GM21717 (cell line): Measurements from ENCODE around the gene SMARCD1.

Experiments
- ATAC-seq: cut with Tn5 transposase; IDR thresholded peaks from one replicate; pipeline ENCODE4 v1.9.1; 2021; ENCODE audit warnings: mild to moderate bottlenecking, moderate library complexity; ENCODE audit not compliant: unreplicated experiment

The SMARCD1 gene

GRCh38 chr12:50056639-50056976 lies 28.5 kb upstream of the SMARCD1 start:
- no peak for ATAC-seq

GRCh38 chr12:50057000-50057841 lies 27.9 kb upstream of the SMARCD1 start, which contains the start of gene ASIC1:
Gene ASIC1, plus strand, starts transcription at chr12:50057596. Its CDS starts 1,171 bp downstream, at chr12:50058767.
- ATAC-seq, result no peak

- no peak for ATAC-seq
These were observed 27.1 kb upstream of the SMARCD1 start for GRCh38 chr12:50057896-50058670.

- ATAC-seq, result no peak
These were observed 26.3 kb upstream of the SMARCD1 start for GRCh38 chr12:50058743-50059312.

- no peak for ATAC-seq
These were observed 25.6 kb upstream of the SMARCD1 start for GRCh38 chr12:50059440-50060119.

GRCh38 chr12:50060120-50060468 lies 25.0 kb upstream of the SMARCD1 start:
- no peak for ATAC-seq

GRCh38 chr12:50061171-50061570 lies 24.0 kb upstream of the SMARCD1 start:
- no peak for ATAC-seq

- ATAC-seq, result no peak
These were observed 23.0 kb upstream of the SMARCD1 start for GRCh38 chr12:50061946-50062686.

GRCh38 chr12:50062728-50063460 lies 22.2 kb upstream of the SMARCD1 start:
- ATAC-seq, result no peak

GRCh38 chr12:50065726-50066310 lies 19.3 kb upstream of the SMARCD1 start:
- ATAC-seq, result no peak

- ATAC-seq, result no peak
These were observed 18.7 kb upstream of the SMARCD1 start for GRCh38 chr12:50066402-50066801.

- no peak for ATAC-seq
These were observed 16.1 kb upstream of the SMARCD1 start for GRCh38 chr12:50069069-50069468.

GRCh38 chr12:50069539-50069938 lies 15.6 kb upstream of the SMARCD1 start:
- no peak for ATAC-seq

GRCh38 chr12:50070314-50071060 lies 14.7 kb upstream of the SMARCD1 start:
- ATAC-seq, result no peak

- no peak for ATAC-seq
These were observed 12.8 kb upstream of the SMARCD1 start for GRCh38 chr12:50072198-50072907.

- no peak for ATAC-seq
These were observed 11.9 kb upstream of the SMARCD1 start for GRCh38 chr12:50073206-50073605.

GRCh38 chr12:50073712-50074111 lies 11.4 kb upstream of the SMARCD1 start:
- no peak for ATAC-seq
